ENCODE data around the gene PIP5K1C. TPM values are rescaled to one million over a fixed set of nuclear protein-coding genes. Genes with fewer than 3 reads are reported as not detected.

Gene PIP5K1C
- total RNA-seq, 1 experiment from 2014 or later = 26.9 TPM

- peaks cover 0 to 2% of the 10 kb centered on the region in 2 experiments; a peak in 1 of 4 replicates for H3K36me3 ChIP-seq (ENCODE audit: control insufficient read depth in 1 of 2, insufficient read depth in 2 of 2, low read length in 2 of 2)
- ATAC-seq = peak; percentile 49; the same call in 1 of the 2 replicates
- CTCF ChIA-PET = no interaction called here
- no peaks in the 10 kb centered on the region for H3K9me3 ChIP-seq (ENCODE audit: control insufficient read depth in 1 of 2, insufficient read depth in 1 of 2, low read depth in 1 of 2, low read length in 2 of 2)
- H3K4me3 ChIP-seq (replicated peaks in 1 of 2; ENCODE audit: low read depth in 1 of 2, low read length in 2 of 2) = no peak overlapping the region
- H3K79me2 ChIP-seq (ENCODE audit: insufficient read depth, low read length) = no peaks in the 10 kb centered on the region
- intact Hi-C loops (cut with micrococcal nuclease) = no loop called here
- no peak overlapping the region for H3K27ac ChIP-seq (ENCODE audit: low read depth, low read length)
- H3K9me2 ChIP-seq (ENCODE audit: insufficient read depth) = no peaks in the 10 kb centered on the region
- H4K20me1 ChIP-seq (ENCODE audit: insufficient read depth) = no peaks in the 10 kb centered on the region
- no TSS peak for BruUV-seq (replicated peaks)
- TF ChIP-seq EZH2phosphoT487 (IDR thresholded peaks at IDR 0.05; ENCODE audit: borderline replicate concordance) (no peak), SRF (IDR thresholded peaks at IDR 0.05; ENCODE audit: low read depth) (no peak), JUND (IDR thresholded peaks at IDR 0.05) (no peak), RAD21 (IDR thresholded peaks at IDR 0.05; ENCODE audit: low read depth) (peak; percentile 56), EGR1 (IDR thresholded peaks at IDR 0.05; ENCODE audit: low read depth) (no peak), SIN3A (IDR thresholded peaks at IDR 0.05; ENCODE audit: low read depth) (no peak), SP1 (IDR thresholded peaks at IDR 0.05; ENCODE audit: low read depth) (no peak), ZBTB33 (IDR thresholded peaks at IDR 0.05; ENCODE audit: extremely low read depth, insufficient replicate concordance, low read length) (no peak)
- TF ChIP-seq, protein P1, sequence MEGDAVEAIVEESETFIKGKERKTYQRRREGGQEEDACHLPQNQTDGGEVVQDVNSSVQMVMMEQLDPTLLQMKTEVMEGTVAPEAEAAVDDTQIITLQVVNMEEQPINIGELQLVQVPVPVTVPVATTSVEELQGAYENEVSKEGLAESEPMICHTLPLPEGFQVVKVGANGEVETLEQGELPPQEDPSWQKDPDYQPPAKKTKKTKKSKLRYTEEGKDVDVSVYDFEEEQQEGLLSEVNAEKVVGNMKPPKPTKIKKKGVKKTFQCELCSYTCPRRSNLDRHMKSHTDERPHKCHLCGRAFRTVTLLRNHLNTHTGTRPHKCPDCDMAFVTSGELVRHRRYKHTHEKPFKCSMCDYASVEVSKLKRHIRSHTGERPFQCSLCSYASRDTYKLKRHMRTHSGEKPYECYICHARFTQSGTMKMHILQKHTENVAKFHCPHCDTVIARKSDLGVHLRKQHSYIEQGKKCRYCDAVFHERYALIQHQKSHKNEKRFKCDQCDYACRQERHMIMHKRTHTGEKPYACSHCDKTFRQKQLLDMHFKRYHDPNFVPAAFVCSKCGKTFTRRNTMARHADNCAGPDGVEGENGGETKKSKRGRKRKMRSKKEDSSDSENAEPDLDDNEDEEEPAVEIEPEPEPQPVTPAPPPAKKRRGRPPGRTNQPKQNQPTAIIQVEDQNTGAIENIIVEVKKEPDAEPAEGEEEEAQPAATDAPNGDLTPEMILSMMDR (IDR thresholded peaks at IDR 0.05 in 2 of 3, conservative IDR thresholded peaks at IDR 0.05 in 1 of 3; ENCODE audit: borderline replicate concordance in 1 of 3, insufficient read depth in 1 of 3, low read depth in 2 of 3, low read length in 2 of 3) = peak; percentile 22 to 58 (median 46); a peak in 5 of 6 replicates
- H3K9ac ChIP-seq (ENCODE audit: low read length) = no peak overlapping the region
- no peak for DNase-seq (ENCODE audit: low read depth, low spot score)
- no peak overlapping the region for H3K4me2 ChIP-seq (ENCODE audit: low read length)
- no peaks in the 10 kb centered on the region for H3K27me3 ChIP-seq (ENCODE audit: insufficient read depth, low read length)
- no peak overlapping the region for H2AFZ ChIP-seq (ENCODE audit: low read depth, low read length, poor library complexity, severe bottlenecking)
- POLR2A ChIA-PET = no interaction called here
- RAD21 ChIA-PET (ENCODE audit: low non-redundant PET in 1 of 2, low total read pairs in 2 of 2, uncharacterized antibody in 2 of 2, unreplicated experiment in 2 of 2) = no interaction called here
- peaks cover 0 to 7% of the 10 kb centered on the region in 2 experiments; a peak in 1 of 4 replicates for H3K4me1 ChIP-seq (ENCODE audit: control insufficient read depth in 1 of 2, insufficient read depth in 2 of 2, low read length in 2 of 2)
These were observed 46.3 kb downstream of the PIP5K1C start for GRCh38 chr19:3653865-3654513.
